Measurements from ENCODE around the gene ACOX3.
"Not testable (repeated sequence)": the region's sequence is repeated elsewhere in the genome, so short reads cannot be mapped to it uniquely, and the experiment has no call there.

The ACOX3 gene

DNA sequence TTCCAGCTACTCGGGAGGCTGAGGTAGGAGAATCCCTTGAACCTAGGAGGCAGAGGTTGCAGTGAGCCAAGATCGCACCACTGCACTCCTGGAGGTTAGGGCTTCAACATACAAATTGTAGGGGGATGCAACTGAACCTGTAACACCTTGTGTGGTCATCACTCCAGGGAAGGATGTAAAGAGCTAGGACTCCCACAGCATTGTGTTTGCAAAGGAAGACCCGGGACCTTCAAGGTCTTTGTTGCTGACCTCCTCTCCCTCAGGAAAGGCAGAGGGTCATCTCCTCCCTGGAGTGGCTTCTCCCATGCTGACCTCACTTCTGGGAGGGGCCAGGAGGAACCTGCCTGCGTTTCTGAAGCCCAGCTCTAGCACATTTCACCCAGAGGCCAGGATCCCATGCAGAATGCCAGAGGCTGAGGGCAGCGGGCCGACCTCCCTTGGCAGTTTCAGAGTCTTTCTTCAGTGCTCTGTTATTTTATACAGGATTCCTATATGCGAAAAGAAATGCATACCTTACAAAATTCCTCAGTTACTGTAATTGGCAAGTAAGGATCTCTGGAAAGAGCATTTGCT is 90.8 kb downstream of the ACOX3 start:
- DNase-seq: no peak

DNA sequence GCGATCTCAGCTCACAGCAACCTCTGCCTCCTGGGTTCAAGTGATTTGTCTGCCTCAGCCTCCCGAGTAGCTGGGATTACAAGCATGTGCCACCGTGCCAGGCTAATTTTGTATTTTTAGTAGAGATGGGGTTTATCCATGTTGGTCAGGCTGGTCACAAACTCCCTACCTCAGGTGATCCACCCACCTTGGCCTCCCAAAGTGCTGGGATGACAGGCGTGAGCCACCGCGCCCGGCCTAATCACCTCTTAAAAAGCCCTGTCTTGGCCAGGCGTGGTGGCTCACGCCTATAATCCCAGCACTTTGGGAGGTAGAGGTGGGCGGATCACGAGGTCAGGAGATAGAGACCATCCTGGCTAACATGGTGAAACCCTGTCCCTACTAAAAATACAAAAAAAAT is 91.3 kb downstream of the ACOX3 start:
- DNase-seq: not testable (repeated sequence)

DNA sequence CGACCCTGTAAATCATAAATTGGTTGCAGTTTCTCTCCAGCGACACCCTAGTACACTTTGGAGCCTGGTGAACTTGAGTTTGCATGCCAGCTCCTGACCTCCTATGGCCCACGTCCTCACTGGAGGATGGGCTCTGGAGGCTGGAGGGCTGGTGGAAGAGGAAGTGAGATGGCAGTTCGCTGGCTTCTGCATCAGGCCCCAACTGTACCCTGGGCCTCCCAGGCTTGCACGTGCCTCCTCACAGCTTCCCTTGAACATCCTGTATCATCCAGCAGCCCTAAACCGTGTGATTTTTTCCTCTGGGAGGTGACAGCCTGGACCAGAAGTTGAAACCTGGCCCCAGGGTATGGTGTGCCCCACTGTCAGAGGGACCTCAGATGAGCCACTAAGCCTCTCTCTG is 92.5 kb downstream of the ACOX3 start:
- DNase-seq: no peak

DNA sequence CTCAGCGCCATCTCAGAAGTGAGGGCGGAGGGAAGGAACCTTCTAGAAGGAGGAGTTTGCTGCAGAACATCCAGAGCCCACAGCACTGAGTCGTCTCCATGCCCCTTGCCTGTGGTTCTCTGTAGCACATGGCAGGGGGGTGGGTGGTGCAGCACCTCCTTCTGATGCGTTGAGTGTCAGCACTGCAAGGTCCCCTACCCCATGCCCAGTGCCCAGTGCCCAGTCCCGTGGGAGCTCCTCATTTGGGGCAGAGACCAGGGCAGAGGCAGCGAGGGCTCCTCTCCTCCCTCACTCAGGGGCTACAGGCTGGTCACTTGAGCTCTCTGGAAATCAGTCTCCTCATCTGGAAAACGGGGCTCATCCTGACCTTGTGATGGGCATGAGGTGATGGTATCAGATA is 92.9 kb downstream of the ACOX3 start:
- no peak for DNase-seq

DNA sequence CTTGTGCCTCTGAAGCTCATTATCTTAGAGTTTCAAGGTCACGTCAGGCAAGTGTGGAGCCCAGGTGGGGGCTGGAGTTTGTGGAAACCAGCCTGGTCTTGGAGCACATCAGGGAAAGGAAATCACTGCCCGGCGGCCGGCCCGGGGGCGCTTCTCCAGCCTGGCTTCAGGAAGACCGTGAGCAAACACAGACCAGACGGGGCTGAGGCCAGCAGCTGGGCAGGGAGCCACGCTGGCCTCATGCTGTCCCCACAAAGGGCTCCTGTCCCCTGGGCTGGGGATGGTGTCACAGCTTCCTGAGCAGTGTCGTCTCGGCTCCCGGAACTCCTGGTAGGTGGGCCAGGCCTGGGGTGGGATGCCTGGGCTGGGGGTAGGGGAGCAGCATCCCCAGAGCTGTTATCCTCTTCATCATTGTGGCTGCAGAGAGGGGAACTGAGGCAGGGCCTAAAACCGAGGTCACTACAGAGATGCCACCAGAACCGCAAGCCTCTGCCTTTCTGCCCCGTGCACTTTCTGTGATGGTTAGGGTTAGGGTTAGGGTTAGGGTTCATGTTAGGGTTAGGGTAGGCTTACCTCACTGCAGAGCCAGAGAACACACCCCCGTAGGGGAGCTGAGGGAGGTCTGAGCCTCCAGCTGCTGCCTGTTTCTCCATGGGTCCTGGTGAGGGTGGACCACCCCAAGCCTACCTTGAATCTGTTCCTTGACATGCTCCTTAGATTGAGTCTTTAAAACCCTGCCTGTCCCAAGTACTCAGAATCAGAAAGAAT is 93.5 kb downstream of the ACOX3 start:
- DNase-seq: no peak

DNA sequence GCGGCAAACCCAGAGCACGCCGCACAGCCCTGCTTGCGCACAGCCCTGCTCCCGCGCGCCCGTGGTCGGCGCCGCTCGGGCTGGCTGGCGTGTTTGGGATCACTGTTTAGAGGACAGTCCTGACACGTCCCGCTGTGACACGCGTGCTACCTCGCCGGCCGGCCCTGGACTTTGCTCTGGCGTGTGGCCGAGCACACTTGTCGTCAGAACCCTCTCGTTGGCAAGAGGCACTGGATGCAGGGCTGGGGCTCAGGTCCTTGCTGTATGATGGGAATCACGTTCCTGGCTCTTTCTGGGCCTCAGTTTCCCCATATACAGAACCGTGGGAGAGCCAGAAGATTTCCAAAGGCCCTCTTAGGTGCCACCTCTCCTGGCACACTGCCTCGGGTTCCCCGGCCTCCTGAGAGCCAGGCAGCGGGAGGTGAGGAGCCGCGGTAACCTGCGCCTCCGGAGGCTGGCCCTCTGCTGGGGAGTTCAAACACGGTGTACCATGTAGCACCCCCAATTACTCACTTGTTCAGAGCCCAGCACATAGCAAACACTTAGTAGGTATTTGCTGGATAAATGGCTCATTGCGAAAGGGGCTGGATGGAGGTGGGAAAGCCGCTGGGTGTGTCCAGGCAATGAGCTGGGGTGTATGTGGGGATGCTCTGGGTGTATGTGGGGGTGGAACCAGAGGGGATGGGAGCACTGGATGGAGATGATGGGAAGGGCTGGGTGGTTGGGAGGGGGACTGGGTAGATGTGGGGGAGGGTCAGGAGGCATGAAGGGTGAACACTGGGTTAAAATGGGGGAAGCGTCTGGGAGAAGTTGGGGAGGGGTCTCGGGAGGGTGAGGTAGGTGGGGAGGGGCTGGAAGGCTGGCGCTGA is 94.3 kb downstream of the ACOX3 start:
- DNase-seq: no peak

DNA sequence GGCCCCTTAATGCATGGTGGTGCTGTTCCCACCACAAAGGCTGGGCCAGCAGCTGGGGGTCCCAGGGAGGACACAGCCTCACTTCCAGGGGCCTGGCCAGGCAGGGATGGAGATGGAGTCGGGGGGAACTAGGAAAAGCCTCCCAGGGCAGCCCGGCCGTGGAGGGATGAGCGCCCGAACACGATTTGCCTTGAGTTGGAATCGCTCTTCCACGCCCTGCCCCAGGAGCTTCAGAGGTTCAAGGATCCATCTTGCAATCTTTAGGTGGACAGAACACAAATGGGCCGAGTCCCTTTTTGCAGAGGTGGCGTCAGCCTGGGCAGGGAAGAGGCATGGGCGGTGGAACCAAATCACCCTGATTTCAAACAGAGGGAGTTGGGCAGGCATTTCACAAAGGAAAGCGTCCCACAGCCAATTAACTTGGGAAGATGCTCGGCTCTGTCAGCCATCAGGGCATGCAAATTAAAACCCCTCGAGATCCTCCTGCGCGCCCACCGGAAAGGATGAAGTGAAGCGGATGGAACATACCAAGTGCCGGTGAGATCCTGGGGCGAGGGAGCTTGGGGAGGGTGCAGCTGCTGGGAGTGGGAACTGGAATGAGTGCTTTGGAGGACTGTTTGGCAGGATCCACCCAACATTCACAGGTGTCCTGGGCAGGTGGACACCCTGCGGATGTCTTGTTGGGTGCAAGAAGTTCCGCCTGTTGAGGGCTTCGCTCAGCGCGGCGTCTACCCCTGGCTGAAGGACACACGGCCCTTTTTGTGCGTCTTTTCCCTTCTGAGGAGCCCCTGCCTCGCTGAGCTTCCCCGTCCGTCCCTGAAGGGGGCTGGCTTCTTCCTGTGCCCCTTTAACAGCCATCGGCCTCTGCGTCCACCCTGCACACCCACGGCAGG is 95.2 kb downstream of the ACOX3 start:
- no peak for DNase-seq

DNA sequence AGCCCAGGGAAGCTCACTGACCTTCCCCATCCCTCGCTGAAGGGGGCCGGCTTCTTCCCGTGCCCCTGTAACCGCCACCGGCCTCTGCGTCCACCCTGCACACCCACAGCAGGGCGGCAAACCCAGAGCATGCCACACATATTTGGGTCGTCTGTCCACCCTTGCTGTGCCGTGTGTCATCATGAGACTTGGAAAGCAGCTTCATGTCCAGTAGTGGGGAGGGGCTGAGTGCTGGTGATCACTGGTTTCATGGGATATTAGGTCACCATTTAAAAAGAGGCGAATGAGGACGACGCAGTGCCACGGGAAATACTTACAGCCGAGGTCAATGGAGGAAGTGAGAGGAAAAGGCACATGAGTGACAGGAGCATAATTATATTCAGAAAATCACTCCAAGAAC is 96.1 kb downstream of the ACOX3 start:
- DNase-seq: no peak

DNA sequence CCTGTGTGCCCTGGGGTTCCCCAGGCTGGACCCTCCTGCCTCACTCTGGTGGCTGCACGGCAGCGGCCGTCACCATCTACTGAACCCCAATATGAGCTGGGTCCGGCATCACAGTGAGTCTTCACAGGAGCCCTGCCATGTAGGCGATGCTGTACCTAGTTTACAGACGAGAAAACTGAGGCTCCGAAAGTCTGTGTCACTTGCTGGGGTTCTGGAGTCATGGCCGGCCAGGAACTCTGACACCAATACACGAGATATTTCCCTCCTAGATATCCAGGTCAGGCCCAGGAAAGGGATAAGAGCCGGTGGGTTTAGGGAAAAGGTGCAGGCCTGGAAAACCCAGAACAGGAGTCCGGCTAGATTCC is 96.6 kb downstream of the ACOX3 start:
- no peak for DNase-seq

DNA sequence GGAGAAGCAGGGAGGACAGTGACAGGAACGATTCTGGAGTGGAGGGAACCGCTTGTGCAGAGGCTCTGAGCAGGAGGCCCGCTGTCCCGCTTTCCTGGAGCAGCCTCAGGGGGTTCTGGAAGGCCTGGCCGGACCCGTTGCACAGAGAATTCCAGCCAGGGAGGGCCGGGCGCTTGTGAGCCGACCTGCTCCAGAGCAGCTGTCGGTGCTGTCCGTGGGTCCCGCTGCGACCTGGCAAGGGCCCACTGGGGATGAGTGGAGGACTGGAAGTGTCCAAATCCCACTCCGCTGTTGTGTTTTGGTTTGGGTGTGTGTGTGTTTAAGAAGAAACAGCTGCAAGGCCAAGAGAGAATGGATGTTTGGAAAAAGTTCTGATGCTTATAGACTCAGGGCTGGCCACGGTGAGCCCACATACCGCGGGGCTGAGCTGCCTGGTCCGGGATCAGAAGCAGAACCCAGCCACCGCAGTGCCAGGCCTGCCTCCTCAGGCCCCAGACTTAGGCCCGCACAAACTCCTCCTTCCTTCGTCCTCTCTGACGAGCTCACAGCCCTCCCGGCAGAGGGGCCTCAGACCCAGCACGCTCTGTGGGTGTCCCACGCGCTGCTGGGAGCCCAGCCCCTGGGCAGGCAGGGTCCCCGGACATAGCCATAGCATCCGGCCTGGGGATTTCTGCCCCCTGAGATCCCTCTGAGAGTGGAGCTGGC is 97.1 kb downstream of the ACOX3 start:
- DNase-seq: no peak

DNA sequence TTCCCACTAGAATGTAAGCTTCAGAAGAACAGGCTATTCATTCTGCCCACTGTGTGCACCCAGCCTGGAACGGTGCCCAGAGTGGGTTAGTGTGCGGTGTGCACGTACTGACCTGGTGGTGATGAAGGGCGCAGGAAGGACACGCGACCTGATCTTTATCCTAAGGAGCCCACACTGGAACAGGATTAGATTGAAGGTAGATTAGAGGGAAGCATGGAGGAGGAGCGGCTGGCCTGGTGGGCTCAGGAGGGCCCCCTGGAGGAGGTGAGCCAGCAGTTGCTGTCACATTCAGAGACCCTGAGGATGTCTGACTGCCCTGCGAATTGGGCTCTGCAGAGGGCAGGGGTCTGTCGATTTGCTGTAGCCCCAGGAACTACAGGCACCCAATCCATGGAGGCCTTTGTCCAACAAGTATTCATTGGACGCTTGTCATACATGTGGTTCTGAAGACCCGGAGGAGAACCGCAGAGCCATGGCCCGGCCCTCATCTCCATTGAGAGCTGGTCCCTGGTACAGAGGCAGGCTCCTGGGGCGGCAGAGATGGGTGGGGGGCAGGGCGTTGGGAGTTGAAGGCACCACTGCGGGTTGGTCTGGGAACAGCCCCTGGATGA is 97.8 kb downstream of the ACOX3 start:
- DNase-seq: no peak

DNA sequence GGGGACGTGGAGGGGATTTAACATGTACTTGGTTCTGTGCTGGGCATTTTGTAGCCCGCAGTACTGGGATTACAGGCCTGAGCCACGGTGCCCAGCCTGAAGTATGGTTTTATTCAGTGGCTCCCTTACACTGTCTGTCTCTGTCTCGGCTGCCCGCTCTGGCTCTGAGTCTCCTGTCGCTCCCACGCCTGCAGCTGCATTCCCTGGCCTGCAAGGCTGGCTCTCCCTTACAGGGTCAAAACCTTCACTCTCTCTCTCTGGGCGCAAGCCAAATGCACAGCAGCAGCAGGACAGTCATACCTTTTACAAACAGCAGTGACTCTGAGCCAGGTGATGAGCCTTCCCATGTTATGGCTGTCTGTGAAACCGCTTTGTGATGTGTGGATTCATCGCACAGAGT is 98.8 kb downstream of the ACOX3 start:
- DNase-seq: no peak

DNA sequence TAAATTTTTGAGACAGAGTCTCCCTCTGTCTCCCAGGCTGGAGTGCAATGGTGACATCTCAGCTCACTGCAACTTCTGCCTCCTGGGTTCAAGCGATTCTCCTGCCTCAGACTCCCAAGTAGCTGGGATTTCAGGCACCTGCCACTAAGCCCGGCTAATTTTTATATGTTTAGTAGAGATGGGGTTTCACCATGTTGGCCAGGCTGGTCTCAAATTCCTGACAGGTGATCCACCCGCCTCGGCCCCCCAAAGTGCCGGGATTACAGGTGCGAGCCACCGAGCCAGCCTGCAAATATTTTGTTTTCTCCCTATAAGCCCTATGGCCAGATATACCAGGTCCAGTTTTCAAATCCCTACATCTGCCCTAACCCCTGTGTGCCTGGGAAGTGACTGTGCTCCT is 99.2 kb downstream of the ACOX3 start:
- DNase-seq: not testable (repeated sequence)

DNA sequence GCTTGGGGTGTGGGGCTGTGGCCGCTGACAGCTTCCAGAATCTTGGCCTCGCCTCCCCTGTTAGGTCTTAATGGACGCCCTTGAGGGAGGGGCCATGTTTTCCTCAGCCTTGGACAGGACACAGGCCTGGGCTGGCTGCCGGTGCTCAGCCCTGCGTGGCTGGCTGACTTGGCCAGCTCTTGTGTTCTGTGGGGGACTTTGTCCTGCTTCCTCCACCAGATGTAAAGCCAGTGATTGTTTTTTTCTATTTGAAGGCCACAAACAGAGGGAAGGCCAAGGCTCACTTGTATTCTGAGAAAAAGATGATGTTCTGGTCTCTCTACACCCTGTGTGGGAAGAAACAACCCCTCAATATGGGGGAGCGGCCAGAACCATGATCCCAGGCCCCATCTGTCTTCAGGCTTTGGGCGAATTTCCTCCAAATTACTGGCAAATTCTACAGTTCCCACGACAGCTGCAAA is 99.7 kb downstream of the ACOX3 start:
- no peak for DNase-seq

DNA sequence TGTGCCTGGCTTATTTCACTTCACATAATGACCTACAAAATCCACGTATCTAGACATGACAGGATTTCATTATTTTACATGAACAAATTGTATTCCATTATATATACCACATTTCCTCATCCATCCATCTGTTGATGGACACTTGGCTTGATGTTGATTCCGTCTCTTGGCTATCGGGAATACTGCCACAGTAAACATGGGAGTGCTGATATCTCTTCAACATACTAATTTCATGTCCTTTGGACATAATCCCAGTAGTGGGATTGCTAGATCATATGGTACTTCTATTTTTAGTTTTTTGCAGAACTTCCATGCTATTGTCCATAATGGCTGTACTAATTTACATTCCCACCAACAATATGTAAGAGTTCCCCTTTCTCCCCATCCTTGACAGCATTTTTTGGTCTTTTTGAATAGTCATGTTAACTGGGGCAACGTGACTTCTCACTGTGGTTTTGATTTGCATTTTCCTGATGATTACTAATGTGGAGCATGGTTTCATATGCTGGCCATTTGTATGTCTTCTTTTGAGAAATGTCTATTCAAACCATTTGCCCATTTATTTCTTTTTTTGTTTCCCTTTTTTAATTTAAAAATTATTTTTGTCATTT is 102.1 kb downstream of the ACOX3 start:
- DNase-seq: no peak

DNA sequence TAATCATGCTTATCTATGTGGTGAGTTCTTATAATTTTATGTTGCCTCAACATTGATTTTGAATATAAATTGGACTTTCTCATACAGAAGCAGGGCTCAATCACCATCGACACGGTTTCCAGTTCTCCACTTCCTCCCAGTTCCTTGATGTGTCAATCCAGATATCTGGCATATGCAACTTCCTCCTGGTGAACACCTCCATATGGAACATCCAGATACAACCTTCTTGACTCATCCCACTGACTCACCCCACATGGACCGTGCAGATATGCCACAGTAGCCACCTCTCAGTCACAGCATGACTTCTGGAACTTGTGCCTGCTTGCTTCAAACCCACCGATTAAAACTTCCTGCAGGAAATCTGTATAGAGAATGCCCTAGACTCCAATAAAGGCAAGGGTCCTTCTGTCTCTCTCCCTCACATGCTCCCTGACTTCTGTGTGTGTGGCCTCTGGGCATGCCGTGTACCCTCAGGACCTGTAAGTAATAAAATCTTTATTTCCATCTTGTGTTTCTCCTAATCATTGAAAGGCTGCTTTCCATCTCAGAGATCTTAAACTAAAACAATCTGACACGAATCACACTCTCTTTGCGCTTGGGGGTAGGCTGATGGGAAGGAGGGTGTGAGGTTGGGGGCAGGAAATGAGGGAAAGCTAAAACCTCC is 104.0 kb downstream of the ACOX3 start:
- no peak for DNase-seq

DNA sequence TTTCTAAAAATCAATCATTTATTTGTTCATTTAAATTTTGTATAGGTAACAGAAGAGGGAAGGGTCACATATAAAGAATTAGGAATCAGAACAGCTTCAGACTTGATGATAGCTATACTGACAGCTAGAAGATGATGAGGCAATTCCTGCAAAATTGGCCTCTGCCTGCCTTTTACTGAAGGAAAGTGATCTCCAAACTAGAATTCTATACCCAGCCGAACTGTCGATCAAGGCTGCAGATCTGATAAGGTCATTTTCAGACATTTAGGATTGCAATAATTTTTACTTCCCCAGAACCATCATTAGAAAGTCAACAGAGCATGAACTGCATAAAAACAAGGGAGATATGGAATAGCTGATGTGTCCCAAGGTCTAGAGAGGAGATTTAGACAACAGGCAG is 104.7 kb downstream of the ACOX3 start:
- DNase-seq: no peak

DNA sequence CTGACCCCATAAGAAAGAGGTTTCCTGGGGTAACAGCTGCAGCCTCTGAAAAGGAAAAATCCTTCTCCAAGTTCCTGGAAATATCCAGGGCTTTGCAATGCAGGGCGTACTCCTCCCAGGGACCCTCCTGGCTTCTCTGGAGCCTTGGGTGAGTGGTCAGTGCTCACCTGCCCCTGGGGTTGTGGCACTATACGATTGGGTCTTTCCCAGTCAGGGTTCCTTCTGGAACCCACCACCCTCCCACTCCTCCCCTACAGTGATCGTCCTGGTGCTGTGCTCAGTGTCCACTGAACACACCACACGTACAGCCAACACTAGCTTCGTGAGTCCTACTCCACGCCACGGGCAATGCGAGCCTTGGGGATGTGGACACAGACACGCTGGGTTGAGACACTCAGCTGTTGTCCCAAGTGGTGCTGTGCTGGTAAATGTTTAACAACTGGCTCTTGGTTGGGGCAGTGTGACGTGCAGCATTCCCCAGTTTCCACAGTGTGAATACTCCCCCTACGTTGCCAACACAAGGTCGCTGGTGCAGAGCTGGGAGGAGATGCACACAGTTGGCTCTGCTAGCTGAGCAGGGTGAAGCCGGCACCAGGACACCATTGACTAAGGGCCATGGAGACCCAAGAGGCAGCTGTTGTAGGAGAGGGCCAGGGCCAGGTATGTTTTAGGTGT is 105.6 kb downstream of the ACOX3 start:
- DNase-seq: no peak

DNA sequence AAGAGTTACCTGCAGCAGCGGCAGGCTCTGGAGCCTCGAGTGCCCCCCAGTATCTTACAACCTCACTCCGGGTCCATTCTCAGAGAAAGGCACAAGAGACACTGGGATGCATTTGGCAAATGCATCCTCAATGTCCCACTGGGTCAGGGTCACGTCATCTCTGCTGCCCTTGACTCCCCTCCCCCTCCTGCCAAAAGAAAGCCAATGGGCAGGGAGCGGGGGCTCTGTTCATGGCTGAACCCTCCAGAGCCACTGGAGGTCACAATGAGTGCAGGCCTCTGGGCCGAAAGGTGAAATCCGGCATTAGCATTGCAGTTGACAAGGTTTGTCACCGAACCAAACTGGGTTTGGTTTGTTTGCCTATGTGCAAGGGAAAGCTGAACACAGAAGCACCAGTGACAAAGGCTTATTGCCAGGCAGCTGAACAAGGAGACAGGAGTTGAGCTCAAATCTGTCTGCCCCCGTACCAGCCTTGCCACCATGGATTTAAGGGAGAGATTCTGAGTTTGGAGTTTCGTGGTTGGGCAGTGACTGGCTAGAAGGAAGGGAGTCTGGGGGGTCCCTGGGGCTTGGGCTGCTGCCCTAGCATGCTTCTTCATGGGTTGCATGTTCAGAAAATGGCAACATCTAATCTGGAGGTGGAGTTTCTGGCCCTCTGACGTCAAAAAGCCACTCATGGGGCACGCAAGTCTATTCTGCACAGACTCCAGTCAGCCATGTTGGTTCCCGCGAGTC is 106.6 kb downstream of the ACOX3 start:
- no peak for DNase-seq

All from T-helper 2 cell (primary cell).